ENCODE measurements around the gene SMARCA5.

The SMARCA5 gene

DNA sequence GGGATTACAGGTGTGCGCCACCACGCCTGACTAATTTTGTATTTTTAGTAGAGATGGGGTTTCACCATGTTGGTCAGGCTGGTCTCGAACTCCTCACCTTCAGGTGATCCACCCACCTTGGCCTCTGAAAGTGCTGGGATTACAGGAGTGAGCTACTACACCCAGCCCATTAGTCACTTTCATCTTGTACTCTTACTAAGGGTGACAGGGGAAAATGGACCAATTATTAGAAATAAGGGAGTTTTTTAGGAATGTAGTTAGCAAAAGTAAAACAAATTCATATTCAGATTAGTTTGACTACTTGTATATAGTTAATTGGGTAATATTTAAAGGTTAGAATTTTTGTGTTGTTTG is 26.1 kb downstream of the SMARCA5 start:
- Histone ChIP-seq H3K9ac (ENCODE audit: low read depth, low read length) (no peak overlapping the region), H3K27ac (ENCODE audit: low read length) (no peak overlapping the region), H3K36me3 (ENCODE audit: insufficient read depth, low read depth, low read length) (peaks cover 100% of the 10 kb centered on the region), H3K27me3 (ENCODE audit: insufficient read depth, low read length) (no peaks in the 10 kb centered on the region), H3K4me1 (ENCODE audit: insufficient read depth, low read length) (no peaks in the 10 kb centered on the region), H3K9me3 (ENCODE audit: insufficient read depth, low read depth, low read length) (no peaks in the 10 kb centered on the region), H3K4me3 (ENCODE audit: low read length) (no peak overlapping the region)

DNA sequence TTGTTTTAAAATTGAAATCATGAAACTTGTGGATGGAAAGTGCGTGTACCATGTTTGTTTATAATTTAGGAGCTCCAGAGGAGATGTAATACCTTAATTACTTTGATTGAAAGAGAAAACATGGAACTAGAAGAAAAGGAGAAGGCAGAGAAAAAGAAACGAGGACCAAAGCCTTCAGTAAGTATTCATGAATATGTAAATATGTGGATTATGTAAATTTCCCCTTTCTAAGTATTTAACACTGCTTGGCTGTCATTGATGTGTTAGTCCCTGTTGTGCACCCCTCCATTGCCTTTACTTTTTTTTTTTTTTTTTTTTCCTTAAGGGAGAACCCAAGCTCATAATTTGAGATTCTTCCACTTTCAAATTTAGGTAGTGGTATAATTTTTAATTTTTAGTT is 36.4 kb downstream of the SMARCA5 start:
- Histone ChIP-seq H3K27me3 (ENCODE audit: insufficient read depth, low read length) (no peaks in the 10 kb centered on the region), H3K4me3 (ENCODE audit: low read length) (no peak overlapping the region), H3K4me1 (ENCODE audit: insufficient read depth, low read length) (no peaks in the 10 kb centered on the region), H3K36me3 (ENCODE audit: insufficient read depth, low read depth, low read length) (peaks cover 99% of the 10 kb centered on the region), H3K9ac (ENCODE audit: low read depth, low read length) (no peak overlapping the region), H3K9me3 (ENCODE audit: insufficient read depth, low read depth, low read length) (no peaks in the 10 kb centered on the region), H3K27ac (ENCODE audit: low read length) (no peak overlapping the region)

GRCh38 chr4:143554728-143555597 is 41.5 kb downstream of the SMARCA5 start:
- H3K36me3 ChIP-seq (ENCODE audit: insufficient read depth, low read depth, low read length) = peaks cover 54% of the 10 kb centered on the region
- H3K4me1 ChIP-seq (ENCODE audit: insufficient read depth, low read length) = no peaks in the 10 kb centered on the region
- H3K9me3 ChIP-seq (ENCODE audit: insufficient read depth, low read depth, low read length) = no peaks in the 10 kb centered on the region
- H3K9ac ChIP-seq (ENCODE audit: low read depth, low read length) = no peak overlapping the region
- no peak overlapping the region for H3K27ac ChIP-seq (ENCODE audit: low read length)
- peaks cover 6% of the 10 kb centered on the region; the same call in 1 of the 2 replicates for H3K27me3 ChIP-seq (ENCODE audit: insufficient read depth, low read length)
- H3K4me3 ChIP-seq (ENCODE audit: low read length) = no peak overlapping the region

GRCh38 chr4:143555676-143556075 is 42.2 kb downstream of the SMARCA5 start:
- Histone ChIP-seq H3K9ac (ENCODE audit: low read depth, low read length) (no peak overlapping the region), H3K27ac (ENCODE audit: low read length) (no peak overlapping the region), H3K9me3 (ENCODE audit: insufficient read depth, low read depth, low read length) (no peaks in the 10 kb centered on the region), H3K4me1 (ENCODE audit: insufficient read depth, low read length) (no peaks in the 10 kb centered on the region), H3K36me3 (ENCODE audit: insufficient read depth, low read depth, low read length) (peaks cover 47% of the 10 kb centered on the region), H3K4me3 (ENCODE audit: low read length) (no peak overlapping the region), H3K27me3 (ENCODE audit: insufficient read depth, low read length) (peaks cover 9% of the 10 kb centered on the region; the same call in 1 of the 2 replicates)

DNA sequence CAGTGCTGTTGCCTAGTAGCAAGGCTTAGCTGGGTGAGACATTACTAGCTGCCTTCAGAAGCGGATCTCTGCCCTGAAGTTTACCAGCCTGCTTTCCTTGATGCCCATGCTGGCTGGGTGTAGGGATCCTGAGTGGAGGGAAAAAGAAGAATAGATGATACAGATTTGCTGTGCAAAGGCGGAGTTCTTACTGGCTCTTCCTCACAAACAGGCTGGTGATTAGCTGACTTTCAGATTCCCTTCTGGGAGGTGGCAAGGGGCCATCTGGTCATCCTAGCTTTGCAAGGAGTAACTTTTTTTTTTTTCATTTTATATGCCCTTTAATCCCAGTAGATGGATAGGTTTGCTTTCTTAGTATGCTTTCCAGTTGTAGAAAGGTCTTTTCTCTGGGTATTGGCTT is 44.8 kb downstream of the SMARCA5 start:
- H3K9ac ChIP-seq (ENCODE audit: low read depth, low read length) = no peak overlapping the region
- H3K4me1 ChIP-seq (ENCODE audit: insufficient read depth, low read length) = no peaks in the 10 kb centered on the region
- peaks cover 9% of the 10 kb centered on the region; the same call in 1 of the 2 replicates for H3K27me3 ChIP-seq (ENCODE audit: insufficient read depth, low read length)
- H3K27ac ChIP-seq (ENCODE audit: low read length) = no peak overlapping the region
- no peaks in the 10 kb centered on the region for H3K9me3 ChIP-seq (ENCODE audit: insufficient read depth, low read depth, low read length)
- no peak overlapping the region for H3K4me3 ChIP-seq (ENCODE audit: low read length)
- H3K36me3 ChIP-seq (ENCODE audit: insufficient read depth, low read depth, low read length) = peaks cover 22% of the 10 kb centered on the region

DNA sequence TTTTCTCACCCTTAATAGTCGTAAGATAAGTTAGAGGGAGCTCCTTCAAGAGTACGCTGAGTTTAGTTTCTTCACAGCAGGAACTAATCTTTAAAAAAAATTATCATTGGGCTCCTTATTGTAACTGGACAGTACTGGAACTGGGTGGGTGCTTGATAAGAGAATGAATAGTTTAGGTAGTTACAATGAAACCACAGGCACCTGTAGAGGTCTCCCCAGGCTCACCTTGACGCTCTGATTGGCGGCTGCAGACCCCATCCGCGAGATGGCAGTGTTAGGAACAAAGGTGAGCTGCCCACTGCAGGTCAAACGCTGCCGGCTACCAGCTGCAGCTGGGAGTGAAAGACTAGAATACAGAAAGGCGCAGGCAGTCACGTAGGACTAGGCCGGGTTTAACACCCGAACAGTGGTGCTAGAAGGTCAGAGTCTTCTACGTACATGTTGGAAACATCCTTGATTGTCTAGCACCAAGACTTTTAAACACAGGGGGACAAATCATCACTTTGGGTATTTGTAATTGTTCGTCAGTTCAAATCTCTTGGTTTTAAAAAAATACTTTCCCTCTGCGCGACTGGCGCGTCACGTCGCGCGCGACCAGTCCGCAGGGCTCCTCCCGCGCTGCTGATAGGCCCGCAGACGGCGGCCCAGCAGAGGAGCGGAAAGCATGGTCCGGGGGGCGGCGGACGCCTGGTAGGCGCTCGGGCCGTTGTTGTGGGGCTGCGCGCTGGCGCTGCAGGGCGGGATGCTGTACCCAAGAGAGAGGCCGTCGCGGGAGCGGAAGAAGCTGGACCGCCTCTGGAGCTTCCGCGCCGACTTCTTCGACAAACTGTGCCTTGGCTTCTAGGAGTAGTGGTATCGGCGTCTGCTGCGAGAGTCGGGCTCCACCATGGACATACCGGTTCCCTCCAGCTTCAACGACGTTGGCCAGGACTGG is 45.6 kb downstream of the SMARCA5 start:
- H3K27ac ChIP-seq (ENCODE audit: low read length) = no peak overlapping the region
- H3K9me3 ChIP-seq (ENCODE audit: insufficient read depth, low read depth, low read length) = no peaks in the 10 kb centered on the region
- H3K9ac ChIP-seq (ENCODE audit: low read depth, low read length) = peak overlapping the region; percentile 74; the same call in 1 of the 2 replicates
- peaks cover 14% of the 10 kb centered on the region for H3K36me3 ChIP-seq (ENCODE audit: insufficient read depth, low read depth, low read length)
- no peaks in the 10 kb centered on the region for H3K4me1 ChIP-seq (ENCODE audit: insufficient read depth, low read length)
- peaks cover 9% of the 10 kb centered on the region; the same call in 1 of the 2 replicates for H3K27me3 ChIP-seq (ENCODE audit: insufficient read depth, low read length)
- peak overlapping the region; percentile 79 for H3K4me3 ChIP-seq (ENCODE audit: low read length)

GRCh38 chr4:143559757-143560147 is 46.2 kb downstream of the SMARCA5 start:
- H3K9ac ChIP-seq (ENCODE audit: low read depth, low read length) = peak overlapping the region; percentile 74; the same call in 1 of the 2 replicates
- peak overlapping the region; percentile 79 for H3K4me3 ChIP-seq (ENCODE audit: low read length)
- H3K27me3 ChIP-seq (ENCODE audit: insufficient read depth, low read length) = peaks cover 9% of the 10 kb centered on the region; the same call in 1 of the 2 replicates
- H3K4me1 ChIP-seq (ENCODE audit: insufficient read depth, low read length) = no peaks in the 10 kb centered on the region
- H3K9me3 ChIP-seq (ENCODE audit: insufficient read depth, low read depth, low read length) = no peaks in the 10 kb centered on the region
- H3K36me3 ChIP-seq (ENCODE audit: insufficient read depth, low read depth, low read length) = peaks cover 7% of the 10 kb centered on the region
- no peak overlapping the region for H3K27ac ChIP-seq (ENCODE audit: low read length)

GRCh38 chr4:143564472-143564871 is 51.0 kb downstream of the SMARCA5 start:
- Histone ChIP-seq H3K9ac (ENCODE audit: low read depth, low read length) (no peak overlapping the region), H3K27me3 (ENCODE audit: insufficient read depth, low read length) (peaks cover 8% of the 10 kb centered on the region; the same call in 1 of the 2 replicates), H3K36me3 (ENCODE audit: insufficient read depth, low read depth, low read length) (no peaks in the 10 kb centered on the region), H3K9me3 (ENCODE audit: insufficient read depth, low read depth, low read length) (no peaks in the 10 kb centered on the region), H3K4me3 (ENCODE audit: low read length) (no peak overlapping the region), H3K27ac (ENCODE audit: low read length) (no peak overlapping the region), H3K4me1 (ENCODE audit: insufficient read depth, low read length) (no peaks in the 10 kb centered on the region)

- no peaks in the 10 kb centered on the region for H3K9me3 ChIP-seq (ENCODE audit: insufficient read depth, low read depth, low read length)
These were observed 61.8 kb downstream of the SMARCA5 start for GRCh38 chr4:143575331-143575730.

GRCh38 chr4:143581331-143581946 is 67.9 kb downstream of the SMARCA5 start:
- Histone ChIP-seq H3K9ac (ENCODE audit: low read depth, low read length) (no peak overlapping the region), H3K9me3 (ENCODE audit: insufficient read depth, low read depth, low read length) (peaks cover 3% of the 10 kb centered on the region), H3K4me3 (ENCODE audit: low read length) (no peak overlapping the region), H3K27ac (ENCODE audit: low read length) (no peak overlapping the region), H3K36me3 (ENCODE audit: insufficient read depth, low read depth, low read length) (no peaks in the 10 kb centered on the region), H3K4me1 (ENCODE audit: insufficient read depth, low read length) (no peaks in the 10 kb centered on the region), H3K27me3 (ENCODE audit: insufficient read depth, low read length) (no peaks in the 10 kb centered on the region)

More at GRCh38 chr4:143575331-143575730, 61.8 kb downstream of the SMARCA5 start:
- H3K27me3 ChIP-seq (ENCODE audit: insufficient read depth, low read length) = no peaks in the 10 kb centered on the region
- H3K4me3 ChIP-seq (ENCODE audit: low read length) = no peak overlapping the region
- no peaks in the 10 kb centered on the region for H3K36me3 ChIP-seq (ENCODE audit: insufficient read depth, low read depth, low read length)
- H3K9ac ChIP-seq (ENCODE audit: low read depth, low read length) = no peak overlapping the region
- H3K4me1 ChIP-seq (ENCODE audit: insufficient read depth, low read length) = no peaks in the 10 kb centered on the region
- no peak overlapping the region for H3K27ac ChIP-seq (ENCODE audit: low read length)

- H3K9me3 ChIP-seq (ENCODE audit: insufficient read depth, low read depth, low read length) = peaks cover 3% of the 10 kb centered on the region
- no peak overlapping the region for H3K27ac ChIP-seq (ENCODE audit: low read length)
- no peaks in the 10 kb centered on the region for H3K36me3 ChIP-seq (ENCODE audit: insufficient read depth, low read depth, low read length)
- H3K9ac ChIP-seq (ENCODE audit: low read depth, low read length) = no peak overlapping the region
- no peak overlapping the region for H3K4me3 ChIP-seq (ENCODE audit: low read length)
- H3K27me3 ChIP-seq (ENCODE audit: insufficient read depth, low read length) = no peaks in the 10 kb centered on the region
- no peaks in the 10 kb centered on the region for H3K4me1 ChIP-seq (ENCODE audit: insufficient read depth, low read length)
These were observed 72.0 kb downstream of the SMARCA5 start for GRCh38 chr4:143585548-143585947.

Measured in iPS-20b (cell line).